Suprapubic skin (tissue), 4 donors: ENCODE results near the gene SMURF2. TPM values are rescaled to one million over a fixed set of nuclear protein-coding genes. Genes with fewer than 3 reads are reported as not detected.
A peak's percentile ranks its signal among the peaks of the same experiment; 100 is the strongest.

Experiments used
- DNase-seq, 2 donors: peaks; one replicate each; pipeline ENCODE4 v3.0.0-alpha.2; 2019; ENCODE audit warnings: low spot score in 2 of 2
- H3K27ac ChIP-seq: fragments of 200-600 bp; sonication (generic); one replicate; pipeline ENCODE4 v1.5.1; 2019
- H3K27me3 ChIP-seq: fragments of 200-600 bp; sonication (generic); one replicate; pipeline ENCODE4 v1.5.1; 2019
- H3K36me3 ChIP-seq: fragments of 200-600 bp; sonication (generic); one replicate; pipeline ENCODE4 v1.5.1; 2019
- H3K4me1 ChIP-seq: fragments of 200-600 bp; sonication (generic); one replicate; pipeline ENCODE4 v1.5.1; 2019
- H3K4me3 ChIP-seq: fragments of 200-600 bp; sonication (generic); one replicate; pipeline ENCODE4 v1.5.1; 2019; ENCODE audit warnings: mild to moderate bottlenecking
- H3K9me3 ChIP-seq: fragments of 200-600 bp; sonication (generic); one replicate; pipeline ENCODE4 v1.5.1; 2019
- EP300 ChIP-seq: sonication (generic); formaldehyde crosslinking; IDR thresholded peaks from one replicate; pipeline ENCODE4 v1.6.1; 2017; ENCODE audit warnings: antibody characterized with exemption
- POLR2A ChIP-seq, 2 donors: fragments of 450-650 bp; IDR thresholded peaks; one replicate each; pipeline ENCODE4 v1.6.1; 2017; ENCODE audit warnings: antibody characterized with exemption in 2 of 2, mild to moderate bottlenecking in 2 of 2, moderate library complexity in 2 of 2
- POLR2AphosphoS5 ChIP-seq, 3 donors: sonication (generic); formaldehyde crosslinking; IDR thresholded peaks; one replicate each; pipeline ENCODE4 v1.6.1; 2017; ENCODE audit warnings: antibody characterized with exemption in 3 of 3
- WGBS: methylation state at CpG from one replicate; pipeline ENCODE4 v1.1.5; 2018; 5-methylcytosine and 5-hydroxymethylcytosine counted together
- total RNA-seq, 4 donors: library from RNA; depleted of rRNA; stranded (reverse); fragments of >200 nt; gene quantifications; one replicate each; pipeline ENCODE4 v1.1.0, GENCODE V29; 2016
- TF ChIP-seq, protein P1 (sequence below), 2 donors: fragments of 200-600 bp in 1 of 2; fragments of 450-650 bp in 1 of 2; sonication (generic) in 1 of 2; IDR thresholded peaks; one replicate each; pipeline ENCODE4 v1.5.1; 2016 to 2019; ENCODE audit warnings: antibody characterized with exemption in 2 of 2, mild to moderate bottlenecking in 1 of 2, moderate library complexity in 1 of 2

SMURF2 gene
- total RNA-seq: 10 to 100 TPM; 19.4 to 28.6 (median 25.2) TPM

DNA sequence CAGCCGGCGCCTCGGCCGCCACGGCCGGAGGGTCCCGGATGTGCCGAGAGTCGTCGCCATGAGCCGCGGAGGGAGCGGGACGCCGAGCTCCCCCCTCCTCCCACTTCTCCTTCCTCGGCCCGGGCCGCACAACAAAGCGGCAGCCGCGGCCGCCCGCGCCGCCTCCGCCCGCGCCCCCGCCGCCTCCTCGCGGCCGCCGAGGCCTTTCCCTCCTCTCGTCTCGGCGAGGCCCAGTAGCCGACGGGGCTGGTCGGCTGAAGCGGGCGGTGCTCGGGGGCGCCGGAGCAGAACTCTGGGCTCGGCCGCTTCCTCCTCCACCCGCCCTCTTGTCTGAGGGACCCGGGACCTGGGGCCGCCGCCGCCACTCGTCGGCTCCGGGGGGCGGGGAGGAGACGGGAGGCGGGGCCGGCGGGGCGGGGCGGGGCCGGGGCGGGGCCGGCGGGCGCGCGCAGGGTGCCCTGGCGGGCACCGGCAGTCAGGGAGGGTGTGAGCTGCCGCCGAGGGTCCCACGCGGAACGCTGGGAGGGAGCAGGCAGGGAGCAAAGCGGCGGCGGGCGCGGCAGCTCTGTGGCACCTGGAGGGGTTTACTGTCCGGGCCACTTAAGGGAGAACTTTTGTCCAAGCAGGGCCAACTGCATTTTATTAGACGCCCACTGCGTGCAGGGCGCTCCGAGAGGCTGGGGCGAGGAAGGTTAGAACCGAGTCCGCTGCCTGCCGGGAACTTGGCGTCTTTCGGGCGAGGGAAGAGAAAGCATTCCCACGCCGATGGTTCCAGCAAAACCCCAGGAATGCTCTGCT is at the start of gene SMURF2:
TSS of gene SMURF2 (minus strand) at position 332 of the 798 bp plus-strand sequence. CDS start 427 bp downstream, outside the sequence.
- WGBS: no CpG with 5 or more reads among the region's 95 CpGs
- H3K9me3 ChIP-seq: no peaks in the 10 kb centered on the region
- no peaks in the 10 kb centered on the region for H3K36me3 ChIP-seq
- H3K27me3 ChIP-seq: no peaks in the 10 kb centered on the region
- peak; percentile 85 to 88 for DNase-seq
- peak within 1 kb of the TSS; percentile 88 for H3K4me3 ChIP-seq
- TF ChIP-seq POLR2AphosphoS5 (IDR thresholded peaks at IDR 0.05): peak in 2 of 3 donors; percentile 50 to 52
- TF ChIP-seq, protein P1, sequence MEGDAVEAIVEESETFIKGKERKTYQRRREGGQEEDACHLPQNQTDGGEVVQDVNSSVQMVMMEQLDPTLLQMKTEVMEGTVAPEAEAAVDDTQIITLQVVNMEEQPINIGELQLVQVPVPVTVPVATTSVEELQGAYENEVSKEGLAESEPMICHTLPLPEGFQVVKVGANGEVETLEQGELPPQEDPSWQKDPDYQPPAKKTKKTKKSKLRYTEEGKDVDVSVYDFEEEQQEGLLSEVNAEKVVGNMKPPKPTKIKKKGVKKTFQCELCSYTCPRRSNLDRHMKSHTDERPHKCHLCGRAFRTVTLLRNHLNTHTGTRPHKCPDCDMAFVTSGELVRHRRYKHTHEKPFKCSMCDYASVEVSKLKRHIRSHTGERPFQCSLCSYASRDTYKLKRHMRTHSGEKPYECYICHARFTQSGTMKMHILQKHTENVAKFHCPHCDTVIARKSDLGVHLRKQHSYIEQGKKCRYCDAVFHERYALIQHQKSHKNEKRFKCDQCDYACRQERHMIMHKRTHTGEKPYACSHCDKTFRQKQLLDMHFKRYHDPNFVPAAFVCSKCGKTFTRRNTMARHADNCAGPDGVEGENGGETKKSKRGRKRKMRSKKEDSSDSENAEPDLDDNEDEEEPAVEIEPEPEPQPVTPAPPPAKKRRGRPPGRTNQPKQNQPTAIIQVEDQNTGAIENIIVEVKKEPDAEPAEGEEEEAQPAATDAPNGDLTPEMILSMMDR (IDR thresholded peaks at IDR 0.05): no peak
- peak; percentile 78 to 87 for TF ChIP-seq POLR2A (IDR thresholded peaks at IDR 0.05)
- TF ChIP-seq EP300: no peak
- H3K4me1 ChIP-seq: peaks cover 28% of the 10 kb centered on the region
- H3K27ac ChIP-seq: peak within 1 kb of the TSS; percentile 98

DNA sequence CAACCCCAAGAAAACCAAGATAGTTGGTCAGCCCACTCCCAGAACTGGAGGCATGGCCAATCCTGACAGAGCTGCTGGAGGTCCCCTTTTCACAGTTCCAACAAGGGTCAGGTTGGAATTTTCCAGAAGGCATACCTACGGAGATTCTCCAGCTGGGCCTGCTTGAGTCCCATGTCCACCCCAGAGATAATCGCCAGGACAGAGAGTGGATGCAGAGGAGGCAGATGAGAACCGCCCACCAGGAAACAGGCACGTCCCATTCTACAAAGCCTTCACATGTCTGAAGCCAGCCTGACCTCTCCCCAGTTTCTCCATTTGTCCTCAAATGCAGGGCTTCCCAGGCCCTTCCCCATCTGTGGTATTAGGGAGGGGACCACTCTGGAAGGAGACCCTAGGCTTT is 47.4 kb upstream of the SMURF2 start:
- TF ChIP-seq POLR2AphosphoS5 (IDR thresholded peaks at IDR 0.05) (no peak), POLR2A (IDR thresholded peaks at IDR 0.05) (no peak), EP300 (no peak)
- H3K27ac ChIP-seq: no peak overlapping the region
- H3K27me3 ChIP-seq: no peaks in the 10 kb centered on the region
- no peaks in the 10 kb centered on the region for H3K36me3 ChIP-seq
- H3K4me3 ChIP-seq: no peak overlapping the region
- peaks cover 36% of the 10 kb centered on the region for H3K4me1 ChIP-seq
- no peaks in the 10 kb centered on the region for H3K9me3 ChIP-seq
- WGBS: 65% methylated on average over 4 of the region's 4 CpGs
- DNase-seq: no peak

DNA sequence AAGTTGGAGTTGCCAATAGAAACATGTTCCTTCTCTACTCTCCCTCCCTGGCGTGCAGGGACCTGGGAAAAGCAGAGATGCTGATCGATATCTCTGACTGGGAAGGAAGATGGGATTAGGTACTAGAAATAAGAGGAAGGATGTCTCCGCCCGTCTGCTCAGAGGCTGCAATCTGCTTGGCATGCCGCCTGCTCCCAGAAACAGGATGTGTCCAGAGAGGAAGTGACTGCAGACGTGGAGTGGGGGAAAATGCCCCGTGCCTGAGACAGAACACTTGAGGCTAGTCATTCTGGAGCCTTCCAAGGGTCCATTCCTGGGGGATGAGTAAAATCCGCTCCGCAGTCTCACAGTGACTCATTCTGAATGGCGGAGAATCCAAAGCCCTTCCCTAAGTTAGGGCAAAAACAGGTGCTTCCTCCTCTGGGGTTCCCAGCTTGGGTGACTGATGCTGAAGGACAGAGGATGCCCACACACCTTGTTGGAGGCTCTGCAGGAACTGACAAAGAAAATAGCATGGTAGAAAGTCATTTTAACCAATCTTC is 45.0 kb upstream of the SMURF2 start:
- Histone ChIP-seq H3K9me3 (no peaks in the 10 kb centered on the region), H3K36me3 (no peaks in the 10 kb centered on the region), H3K4me3 (no peak overlapping the region), H3K27ac (peak overlapping the region; percentile 51), H3K27me3 (no peaks in the 10 kb centered on the region), H3K4me1 (peaks cover 31% of the 10 kb centered on the region)
- peak; percentile 86 to 93 for DNase-seq
- 11% methylated on average over 10 of the region's 10 CpGs for WGBS
- TF ChIP-seq, protein P1 (IDR thresholded peaks at IDR 0.05): no peak
- no peak for TF ChIP-seq EP300
- TF ChIP-seq POLR2AphosphoS5 (IDR thresholded peaks at IDR 0.05): peak in 1 of 3 donors; percentile 71
- no peak for TF ChIP-seq POLR2A (IDR thresholded peaks at IDR 0.05)

DNA sequence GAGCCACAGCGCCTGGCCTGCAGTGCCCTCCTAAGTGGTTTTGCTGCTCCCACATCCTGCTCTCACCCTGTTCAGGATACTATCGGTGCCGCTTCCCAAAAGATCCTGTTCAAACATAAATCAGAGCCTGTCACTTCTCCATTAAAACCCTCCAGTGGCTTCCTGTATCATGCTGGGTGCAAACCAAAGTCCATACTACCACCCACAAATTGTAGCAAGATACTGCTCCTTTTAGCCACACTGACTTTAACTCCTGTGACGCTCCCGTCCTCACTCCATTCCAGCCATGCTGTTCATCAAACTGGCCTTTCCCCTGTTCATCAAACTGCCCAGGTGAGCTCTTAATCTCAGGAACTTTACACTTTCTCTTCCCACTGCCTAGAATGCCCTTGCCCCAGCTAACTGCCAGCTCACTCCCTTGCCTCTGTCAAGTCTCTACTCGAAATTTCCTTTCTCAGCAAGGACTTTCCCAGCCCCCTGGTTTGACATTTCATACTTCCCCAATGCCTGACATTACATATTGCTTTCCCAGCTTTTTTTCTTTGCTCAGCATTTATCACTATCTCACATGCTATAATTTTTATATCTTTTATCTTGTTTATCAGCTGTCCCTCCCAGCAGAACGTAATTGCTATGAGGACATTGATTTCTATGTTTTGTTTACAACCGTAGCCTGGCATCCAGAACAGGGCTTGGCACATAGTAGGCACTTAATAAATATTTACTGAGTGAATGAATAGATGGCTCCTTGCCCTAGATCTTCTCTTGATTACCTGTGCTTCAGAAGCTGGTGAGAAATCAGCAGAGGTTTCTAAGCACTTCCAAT is 44.3 kb upstream of the SMURF2 start:
- TF ChIP-seq, protein P1 (IDR thresholded peaks at IDR 0.05): no peak
- TF ChIP-seq EP300 (no peak), POLR2A (IDR thresholded peaks at IDR 0.05) (no peak), POLR2AphosphoS5 (IDR thresholded peaks at IDR 0.05) (no peak)
- no peak for DNase-seq

DNA sequence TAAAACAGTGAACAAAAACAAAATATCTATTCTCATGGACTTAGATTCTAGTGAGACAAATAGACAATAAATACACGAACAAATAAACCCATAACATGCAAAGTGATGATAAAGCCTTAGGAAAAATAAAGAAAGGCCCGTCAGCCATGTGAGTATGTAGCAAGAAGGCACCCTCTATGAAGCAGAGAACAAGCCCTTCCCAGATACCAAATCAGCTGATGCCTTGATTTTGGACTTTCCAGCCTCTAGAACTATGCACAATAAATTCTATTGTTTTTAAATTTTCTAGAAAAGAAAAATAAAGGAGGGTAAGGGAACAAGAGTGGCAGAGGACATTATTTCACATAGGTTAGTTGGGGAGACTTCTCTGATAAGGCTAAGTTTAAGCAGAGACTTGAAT is 40.7 kb upstream of the SMURF2 start:
- DNase-seq: no peak
- Histone ChIP-seq H3K4me3 (no peak overlapping the region), H3K27ac (no peak overlapping the region), H3K36me3 (no peaks in the 10 kb centered on the region), H3K27me3 (no peaks in the 10 kb centered on the region), H3K4me1 (peaks cover 18% of the 10 kb centered on the region), H3K9me3 (no peaks in the 10 kb centered on the region)
- 94% methylated on average over 2 of the region's 2 CpGs for WGBS
- TF ChIP-seq, protein P1 (IDR thresholded peaks at IDR 0.05): no peak
- TF ChIP-seq POLR2AphosphoS5 (IDR thresholded peaks at IDR 0.05) (no peak), EP300 (no peak), POLR2A (IDR thresholded peaks at IDR 0.05) (no peak)

More for the DNA sequence above, 44.3 kb upstream of the SMURF2 start:
- Histone ChIP-seq H3K4me1 (peaks cover 31% of the 10 kb centered on the region), H3K36me3 (no peaks in the 10 kb centered on the region), H3K4me3 (no peak overlapping the region), H3K27me3 (no peaks in the 10 kb centered on the region), H3K27ac (peak overlapping the region; percentile 51), H3K9me3 (no peaks in the 10 kb centered on the region)
- 46% methylated on average over 8 of the region's 8 CpGs for WGBS
